KMS-11 (cell line): ENCODE results near the gene SHC3.

ENCODE experiments used
- H2AFZ ChIP-seq: fragments of 200-600 bp; sonication (generic); 2 replicates; pipeline ENCODE4 v1.6.1; 2016; ENCODE audit warnings: antibody characterized with exemption, mixed run types, low read depth
- H3K27ac ChIP-seq: fragments of 200-600 bp; sonication (generic); 2 replicates; pipeline ENCODE4 v1.6.1; 2016; ENCODE audit warnings: mild to moderate bottlenecking, mixed run types
- H3K27me3 ChIP-seq: fragments of 200-600 bp; sonication (generic); 2 replicates; pipeline ENCODE4 v1.6.1; 2017; ENCODE audit warnings: mild to moderate bottlenecking, low read depth, mixed run types, moderate library complexity; ENCODE audit not compliant: insufficient read depth
- H3K36me3 ChIP-seq: fragments of 200-600 bp; sonication (generic); 2 replicates; pipeline ENCODE4 v1.6.1; 2017; ENCODE audit warnings: mild to moderate bottlenecking, mixed run types; ENCODE audit not compliant: insufficient read depth
- H3K4me1 ChIP-seq: fragments of 200-600 bp; sonication (generic); 2 replicates; pipeline ENCODE4 v1.6.1; 2016; ENCODE audit warnings: mild to moderate bottlenecking, low read depth, mixed run types; ENCODE audit not compliant: poor library complexity, severe bottlenecking
- H3K4me2 ChIP-seq: fragments of 200-600 bp; sonication (generic); 2 replicates; pipeline ENCODE4 v1.7.0; 2016; ENCODE audit warnings: mild to moderate bottlenecking, mixed run types
- H3K4me3 ChIP-seq: fragments of 200-600 bp; sonication (generic); IDR thresholded peaks from 2 replicates; pipeline ENCODE4 v1.6.1; 2017; ENCODE audit warnings: low read depth, low read length, mixed read lengths; ENCODE audit not compliant: insufficient read depth
- H3K79me2 ChIP-seq: fragments of 200-600 bp; sonication (generic); 2 replicates; pipeline ENCODE4 v1.6.1; 2016; ENCODE audit warnings: low read depth, mixed run types; ENCODE audit not compliant: insufficient read depth
- H3K9ac ChIP-seq: fragments of 200-600 bp; sonication (generic); 2 replicates; pipeline ENCODE4 v1.6.1; 2016; ENCODE audit warnings: mild to moderate bottlenecking, mixed run types
- H4K20me1 ChIP-seq: fragments of 200-600 bp; sonication (generic); 2 replicates; pipeline ENCODE4 v1.6.1; 2016; ENCODE audit warnings: mild to moderate bottlenecking, mixed run types; ENCODE audit not compliant: insufficient read depth
- TF ChIP-seq, protein P1 (sequence below): fragments of 200-600 bp; sonication (generic); conservative IDR thresholded peaks from 2 replicates; pipeline ENCODE4 v1.6.1; 2017; ENCODE audit warnings: low read depth, mild to moderate bottlenecking, antibody characterized with exemption, low read length, moderate library complexity, mixed read lengths

Gene SHC3

DNA sequence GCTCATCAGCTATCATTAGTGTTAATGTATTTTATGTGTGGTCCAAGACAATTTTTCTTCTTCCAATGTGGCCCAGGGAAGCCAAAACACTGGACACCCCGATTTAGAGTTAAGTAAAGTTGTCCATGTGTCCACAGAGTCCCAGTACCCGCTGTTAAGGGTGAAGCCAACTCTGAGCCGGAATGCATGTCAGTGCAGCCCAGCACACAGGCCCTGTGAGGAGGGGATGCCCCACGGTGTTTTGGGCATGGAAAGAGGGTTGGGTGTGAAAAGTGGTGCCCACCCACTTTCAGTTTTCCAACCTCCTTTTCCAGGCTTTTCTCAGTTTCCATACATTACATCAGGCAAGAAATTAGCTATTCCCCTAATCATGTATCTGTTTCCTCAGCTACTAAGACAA, 24.4 kb downstream of the SHC3 start:
- Histone ChIP-seq H3K4me3 (no peak overlapping the region), H3K27ac (no peak overlapping the region), H4K20me1 (no peaks in the 10 kb centered on the region), H2AFZ (no peak overlapping the region), H3K4me2 (no peak overlapping the region), H3K27me3 (no peaks in the 10 kb centered on the region), H3K36me3 (no peaks in the 10 kb centered on the region), H3K79me2 (no peaks in the 10 kb centered on the region), H3K9ac (no peak overlapping the region), H3K4me1 (no peaks in the 10 kb centered on the region)
- TF ChIP-seq, protein P1, sequence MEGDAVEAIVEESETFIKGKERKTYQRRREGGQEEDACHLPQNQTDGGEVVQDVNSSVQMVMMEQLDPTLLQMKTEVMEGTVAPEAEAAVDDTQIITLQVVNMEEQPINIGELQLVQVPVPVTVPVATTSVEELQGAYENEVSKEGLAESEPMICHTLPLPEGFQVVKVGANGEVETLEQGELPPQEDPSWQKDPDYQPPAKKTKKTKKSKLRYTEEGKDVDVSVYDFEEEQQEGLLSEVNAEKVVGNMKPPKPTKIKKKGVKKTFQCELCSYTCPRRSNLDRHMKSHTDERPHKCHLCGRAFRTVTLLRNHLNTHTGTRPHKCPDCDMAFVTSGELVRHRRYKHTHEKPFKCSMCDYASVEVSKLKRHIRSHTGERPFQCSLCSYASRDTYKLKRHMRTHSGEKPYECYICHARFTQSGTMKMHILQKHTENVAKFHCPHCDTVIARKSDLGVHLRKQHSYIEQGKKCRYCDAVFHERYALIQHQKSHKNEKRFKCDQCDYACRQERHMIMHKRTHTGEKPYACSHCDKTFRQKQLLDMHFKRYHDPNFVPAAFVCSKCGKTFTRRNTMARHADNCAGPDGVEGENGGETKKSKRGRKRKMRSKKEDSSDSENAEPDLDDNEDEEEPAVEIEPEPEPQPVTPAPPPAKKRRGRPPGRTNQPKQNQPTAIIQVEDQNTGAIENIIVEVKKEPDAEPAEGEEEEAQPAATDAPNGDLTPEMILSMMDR, result no peak

DNA sequence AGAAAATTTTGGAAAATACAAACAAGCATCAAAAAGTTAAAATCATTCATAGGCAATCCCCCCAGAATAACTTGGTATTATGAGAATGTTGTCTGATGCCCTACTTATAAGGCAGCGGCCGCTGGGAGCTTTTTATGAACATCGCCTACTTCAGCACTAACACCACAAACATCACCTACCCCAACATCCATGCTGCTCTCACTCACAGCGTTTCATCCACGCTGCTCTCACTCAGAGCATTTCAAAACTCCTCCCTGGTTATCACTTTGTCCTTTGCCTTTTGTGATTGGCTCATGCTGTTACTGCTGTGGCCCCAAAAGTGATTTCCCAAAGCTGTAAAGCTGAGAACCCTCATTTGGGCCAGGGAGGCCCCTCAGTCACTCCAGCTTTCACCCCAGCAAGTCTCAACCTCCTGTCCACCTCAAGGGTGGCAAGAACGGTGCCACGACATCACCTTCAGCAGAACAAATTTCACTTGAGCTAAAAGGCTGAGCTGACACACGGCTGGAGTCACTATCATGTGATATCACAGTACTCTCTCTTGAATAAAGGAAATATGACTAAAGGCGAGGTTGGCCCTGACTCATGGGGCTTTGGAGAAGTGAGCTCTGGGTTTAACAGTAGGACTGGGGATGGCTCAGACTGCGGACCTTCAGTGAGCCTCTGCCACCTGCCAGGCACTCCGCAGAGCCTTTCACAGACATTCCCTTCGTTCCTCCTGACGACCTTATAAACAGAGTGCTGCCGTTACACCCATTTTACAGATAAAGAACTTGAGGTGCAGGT, 25.2 kb downstream of the SHC3 start:
- TF ChIP-seq, protein P1, result no peak
- Histone ChIP-seq H3K27ac (no peak overlapping the region), H3K79me2 (no peaks in the 10 kb centered on the region), H2AFZ (no peak overlapping the region), H3K27me3 (no peaks in the 10 kb centered on the region), H3K4me3 (no peak overlapping the region), H3K4me1 (no peaks in the 10 kb centered on the region), H3K4me2 (no peak overlapping the region), H3K9ac (no peak overlapping the region), H3K36me3 (no peaks in the 10 kb centered on the region), H4K20me1 (no peaks in the 10 kb centered on the region)

DNA sequence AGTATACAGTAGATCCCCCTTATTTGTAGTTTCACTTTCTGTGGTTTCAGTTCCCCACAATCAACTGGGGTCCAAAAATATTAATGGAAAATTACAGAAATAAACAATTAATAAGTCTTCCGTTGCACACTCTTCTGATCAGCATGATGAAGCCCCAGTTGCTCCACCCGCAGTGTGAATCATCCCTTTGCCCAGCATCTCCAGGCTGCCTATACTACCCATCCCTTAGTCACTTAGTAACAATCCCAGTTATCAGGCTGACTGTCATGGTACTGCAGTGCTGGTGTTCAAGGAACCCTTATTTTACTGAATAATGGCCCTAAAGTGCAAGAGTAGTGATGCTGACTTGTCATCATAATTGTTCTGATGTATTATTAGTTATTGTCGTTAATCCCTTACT, 28.9 kb downstream of the SHC3 start:
- Histone ChIP-seq H3K4me3 (no peak overlapping the region), H3K4me1 (no peaks in the 10 kb centered on the region), H3K4me2 (no peak overlapping the region), H3K27ac (no peak overlapping the region), H3K9ac (no peak overlapping the region), H3K36me3 (no peaks in the 10 kb centered on the region), H3K27me3 (no peaks in the 10 kb centered on the region), H2AFZ (no peak overlapping the region), H3K79me2 (no peaks in the 10 kb centered on the region), H4K20me1 (no peaks in the 10 kb centered on the region)
- TF ChIP-seq, protein P1, result no peak

DNA sequence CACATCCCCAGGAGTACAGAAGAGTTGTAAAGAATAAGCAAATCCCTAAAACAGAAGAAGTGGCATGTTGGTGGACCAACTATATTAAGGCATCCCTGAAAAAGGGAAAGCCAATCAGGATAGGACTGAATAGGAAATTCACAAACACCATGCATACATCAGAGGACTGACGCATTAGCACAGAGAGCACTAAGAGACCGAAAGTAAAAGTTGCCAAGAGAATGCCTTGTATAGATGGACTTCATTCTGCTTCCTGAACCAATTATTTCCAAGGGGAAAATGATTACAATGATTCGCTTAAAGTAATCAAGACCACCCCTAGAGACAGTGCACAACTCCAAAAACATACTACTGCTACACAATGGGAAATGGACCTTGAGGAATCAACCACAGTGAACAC, 33.5 kb downstream of the SHC3 start:
- TF ChIP-seq, protein P1, result no peak
- Histone ChIP-seq H3K4me1 (no peaks in the 10 kb centered on the region), H3K36me3 (no peaks in the 10 kb centered on the region), H3K4me2 (no peak overlapping the region), H3K79me2 (no peaks in the 10 kb centered on the region), H3K27ac (no peak overlapping the region), H3K27me3 (no peaks in the 10 kb centered on the region), H3K9ac (no peak overlapping the region), H2AFZ (no peak overlapping the region), H4K20me1 (no peaks in the 10 kb centered on the region), H3K4me3 (no peak overlapping the region)
